OCI-LY1 (cell line): Measurements from ENCODE around the gene XRCC4.

Experiments
- H2AFZ ChIP-seq: fragments of 200-600 bp; sonication (generic), shearing (Covaris generic); 2 replicates; pipeline ENCODE4 v1.6.0; 2014; ENCODE audit warnings: antibody characterized with exemption, mild to moderate bottlenecking, low read length
- H3F3A ChIP-seq: fragments of 200-600 bp; sonication (generic), shearing (Covaris generic); 2 replicates; pipeline ENCODE4 v1.6.0; 2014; ENCODE audit warnings: mild to moderate bottlenecking, antibody characterized with exemption, low read length, moderate library complexity; ENCODE audit not compliant: insufficient read depth
- H3K27ac ChIP-seq: fragments of 200-600 bp; sonication (generic); 2 replicates; pipeline ENCODE4 v1.5.1; 2014; ENCODE audit warnings: low read length, mixed run types, mild to moderate bottlenecking, low read depth; ENCODE audit not compliant: poor library complexity, severe bottlenecking
- H3K27me3 ChIP-seq: fragments of 200-600 bp; sonication (generic); 2 replicates; pipeline ENCODE4 v1.6.0; 2014; ENCODE audit warnings: antibody characterized with exemption, mild to moderate bottlenecking, low read length, moderate library complexity; ENCODE audit not compliant: insufficient read depth
- H3K36me3 ChIP-seq: fragments of 200-600 bp; sonication (generic); 2 replicates; pipeline ENCODE4 v1.6.1; 2014; ENCODE audit warnings: mild to moderate bottlenecking, antibody characterized with exemption, low read length, moderate library complexity, mixed read lengths; ENCODE audit not compliant: insufficient read depth
- H3K4me1 ChIP-seq: fragments of 200-600 bp; sonication (generic); 2 replicates; pipeline ENCODE4 v1.5.1; 2014; ENCODE audit warnings: mild to moderate bottlenecking, low read length, moderate library complexity; ENCODE audit not compliant: insufficient read depth, severe bottlenecking
- H3K4me2 ChIP-seq: fragments of 200-600 bp; sonication (generic), shearing (Covaris generic); 2 replicates; pipeline ENCODE4 v1.6.1; 2014; ENCODE audit warnings: low read length
- H3K4me3 ChIP-seq: fragments of 200-600 bp; sonication (generic); 2 replicates; pipeline ENCODE4 v1.5.1; 2014; ENCODE audit warnings: low read length, low read depth, mild to moderate bottlenecking, mixed read lengths; ENCODE audit not compliant: poor library complexity, severe bottlenecking
- H3K79me2 ChIP-seq: fragments of 200-600 bp; shearing (Covaris generic); 2 replicates; pipeline ENCODE4 v1.6.1; 2016; ENCODE audit warnings: mixed run types, low read length, mixed read lengths; ENCODE audit not compliant: insufficient read depth
- H3K9ac ChIP-seq: fragments of 200-600 bp; sonication (generic), shearing (Covaris generic); 2 replicates; pipeline ENCODE4 v1.6.1; 2014; ENCODE audit warnings: mild to moderate bottlenecking, low read length, mixed read lengths
- H3K9me2 ChIP-seq: fragments of 200-600 bp; sonication (generic), shearing (Covaris generic); 2 replicates; pipeline ENCODE4 v1.6.1; 2014; ENCODE audit warnings: low read depth, mild to moderate bottlenecking, low read length, mixed read lengths
- H3K9me3 ChIP-seq: fragments of 200-600 bp; shearing (Covaris generic); 2 replicates; pipeline ENCODE4 v1.6.1; 2014; ENCODE audit warnings: low read length, mixed read lengths
- H4K20me1 ChIP-seq: fragments of 200-600 bp; sonication (generic), shearing (Covaris generic); 2 replicates; pipeline ENCODE4 v1.6.0; 2016; ENCODE audit warnings: mild to moderate bottlenecking, low read length; ENCODE audit not compliant: insufficient read depth
- CTCF ChIP-seq: fragments of 200-600 bp; sonication (generic), shearing (Covaris generic); IDR thresholded peaks from 2 replicates; pipeline ENCODE4 v1.5.1; 2017; ENCODE audit warnings: mild to moderate bottlenecking, antibody characterized with exemption, low read length, moderate library complexity, mixed read lengths
- EZH2 ChIP-seq: fragments of 200-600 bp; sonication (generic), shearing (Covaris generic); IDR thresholded peaks from 2 replicates; pipeline ENCODE4 v1.8.0; 2017; ENCODE audit warnings: borderline replicate concordance, mixed run types, mild to moderate bottlenecking, antibody characterized with exemption, low read length, moderate library complexity, mixed read lengths

XRCC4 gene

GRCh38 chr5:83375049-83375745 is 297.9 kb downstream of the XRCC4 start:
- Histone ChIP-seq H3K4me2 (no peak overlapping the region), H3K36me3 (no peaks in the 10 kb centered on the region), H3K27me3 (no peaks in the 10 kb centered on the region), H4K20me1 (no peaks in the 10 kb centered on the region), H3K4me1 (no peaks in the 10 kb centered on the region), H3K9me3 (no peaks in the 10 kb centered on the region), H3K9ac (no peak overlapping the region), H3K79me2 (no peaks in the 10 kb centered on the region), H3K4me3 (no peak overlapping the region), H3K9me2 (no peaks in the 10 kb centered on the region), H3F3A (no peaks in the 10 kb centered on the region), H3K27ac (no peak overlapping the region), H2AFZ (no peak overlapping the region)
- no peak for TF ChIP-seq EZH2
- no peak for TF ChIP-seq CTCF

GRCh38 chr5:83376461-83376860 is 299.1 kb downstream of the XRCC4 start:
- no peak overlapping the region for H3K9ac ChIP-seq

GRCh38 chr5:83377131-83377865 is 300.0 kb downstream of the XRCC4 start:
- Histone ChIP-seq H3K9ac (no peak overlapping the region), H3K27ac (no peak overlapping the region), H3K4me2 (no peak overlapping the region)

More at GRCh38 chr5:83376461-83376860, 299.1 kb downstream of the XRCC4 start:
- H3K4me3 ChIP-seq, result no peak overlapping the region
- no peak overlapping the region for H2AFZ ChIP-seq
- no peak overlapping the region for H3K27ac ChIP-seq
- TF ChIP-seq CTCF, result no peak
- TF ChIP-seq EZH2, result no peak
- no peaks in the 10 kb centered on the region for H3K36me3 ChIP-seq
- H3K4me1 ChIP-seq, result no peaks in the 10 kb centered on the region
- no peaks in the 10 kb centered on the region for H3K9me2 ChIP-seq
- H3K4me2 ChIP-seq, result no peak overlapping the region
- no peaks in the 10 kb centered on the region for H4K20me1 ChIP-seq
- H3K9me3 ChIP-seq, result no peaks in the 10 kb centered on the region
- H3K27me3 ChIP-seq, result no peaks in the 10 kb centered on the region
- H3K79me2 ChIP-seq, result no peaks in the 10 kb centered on the region
- H3F3A ChIP-seq, result no peaks in the 10 kb centered on the region

More at GRCh38 chr5:83377131-83377865, 300.0 kb downstream of the XRCC4 start:
- no peaks in the 10 kb centered on the region for H3K9me3 ChIP-seq
- no peak overlapping the region for H2AFZ ChIP-seq
- H3K4me1 ChIP-seq, result no peaks in the 10 kb centered on the region
- H3K9me2 ChIP-seq, result no peaks in the 10 kb centered on the region
- H3K27me3 ChIP-seq, result no peaks in the 10 kb centered on the region
- H3K79me2 ChIP-seq, result no peaks in the 10 kb centered on the region
- H3K36me3 ChIP-seq, result no peaks in the 10 kb centered on the region
- TF ChIP-seq EZH2 (no peak), CTCF (no peak)
- no peaks in the 10 kb centered on the region for H4K20me1 ChIP-seq
- H3K4me3 ChIP-seq, result no peak overlapping the region
- no peaks in the 10 kb centered on the region for H3F3A ChIP-seq
